Tibial nerve (tissue), 4 donors: ENCODE results near the gene RTKN.

Experiments used
- EP300 ChIP-seq, 2 donors: sonication (generic); formaldehyde crosslinking; IDR thresholded peaks; one replicate each; pipeline ENCODE4 v1.6.1; 2017; ENCODE audit warnings: antibody characterized with exemption in 2 of 2, mild to moderate bottlenecking in 1 of 2
- TF ChIP-seq, protein P1 (sequence below), 5 experiments: fragments of 200-600 bp in 3 of 5; fragments of 450-650 bp in 2 of 5; sonication (generic) in 3 of 5; IDR thresholded peaks; one replicate each; pipeline ENCODE4 v1.5.1; 2016 to 2019; ENCODE audit warnings: antibody characterized with exemption in 5 of 5, mild to moderate bottlenecking in 3 of 5, moderate library complexity in 2 of 5

DNA sequence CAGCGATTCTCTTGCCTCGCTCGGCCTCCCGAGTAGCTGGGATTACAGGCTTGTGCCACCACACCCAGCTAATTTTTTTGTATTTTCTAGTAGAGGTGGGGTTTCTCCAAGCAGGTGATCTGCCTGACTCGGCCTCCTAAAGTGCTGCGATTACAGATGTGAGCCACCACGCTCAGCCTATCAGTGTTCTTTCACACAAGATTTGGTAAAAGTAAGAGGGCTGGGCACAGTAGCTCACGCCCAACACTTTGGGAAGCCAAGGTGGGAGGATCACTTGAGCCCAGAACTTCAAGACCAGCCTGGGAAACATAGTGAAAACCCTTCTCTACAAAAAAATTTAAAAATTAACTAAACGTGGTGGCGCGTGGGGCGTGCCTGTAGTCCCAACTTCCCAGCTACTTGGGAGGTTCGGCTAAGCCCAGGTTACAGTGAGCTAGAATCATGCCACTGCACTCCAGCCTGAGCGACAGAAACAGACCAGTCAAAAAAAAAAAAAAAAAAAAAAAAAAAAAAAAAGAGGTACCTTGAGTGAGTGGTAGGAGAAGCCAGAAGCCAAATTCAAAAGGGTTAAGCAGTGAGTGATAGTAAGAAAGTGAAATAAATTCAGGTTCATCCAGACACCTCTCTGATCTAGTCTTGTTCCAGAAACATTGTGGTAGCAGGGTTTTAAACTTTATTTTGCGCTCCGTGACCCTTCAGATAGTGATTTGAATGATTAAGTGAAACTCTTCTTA lies 29.8 kb upstream of the RTKN start:
- TF ChIP-seq, protein P1, sequence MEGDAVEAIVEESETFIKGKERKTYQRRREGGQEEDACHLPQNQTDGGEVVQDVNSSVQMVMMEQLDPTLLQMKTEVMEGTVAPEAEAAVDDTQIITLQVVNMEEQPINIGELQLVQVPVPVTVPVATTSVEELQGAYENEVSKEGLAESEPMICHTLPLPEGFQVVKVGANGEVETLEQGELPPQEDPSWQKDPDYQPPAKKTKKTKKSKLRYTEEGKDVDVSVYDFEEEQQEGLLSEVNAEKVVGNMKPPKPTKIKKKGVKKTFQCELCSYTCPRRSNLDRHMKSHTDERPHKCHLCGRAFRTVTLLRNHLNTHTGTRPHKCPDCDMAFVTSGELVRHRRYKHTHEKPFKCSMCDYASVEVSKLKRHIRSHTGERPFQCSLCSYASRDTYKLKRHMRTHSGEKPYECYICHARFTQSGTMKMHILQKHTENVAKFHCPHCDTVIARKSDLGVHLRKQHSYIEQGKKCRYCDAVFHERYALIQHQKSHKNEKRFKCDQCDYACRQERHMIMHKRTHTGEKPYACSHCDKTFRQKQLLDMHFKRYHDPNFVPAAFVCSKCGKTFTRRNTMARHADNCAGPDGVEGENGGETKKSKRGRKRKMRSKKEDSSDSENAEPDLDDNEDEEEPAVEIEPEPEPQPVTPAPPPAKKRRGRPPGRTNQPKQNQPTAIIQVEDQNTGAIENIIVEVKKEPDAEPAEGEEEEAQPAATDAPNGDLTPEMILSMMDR (IDR thresholded peaks at IDR 0.05): no peak
- no peak for TF ChIP-seq EP300 (IDR thresholded peaks at IDR 0.05)
